HepG2 (cell line): ENCODE measurements around the gene ATRN. TPM values are rescaled to one million over a fixed set of nuclear protein-coding genes. Genes with fewer than 3 reads are reported as not detected.
A peak's percentile ranks its signal among the peaks of the same experiment; 100 is the strongest.

Experiments
- CBX1 ChIP-seq: IDR thresholded peaks from one replicate; pipeline ENCODE4 v1.6.1; 2016; ENCODE audit warnings: antibody characterized with exemption, low read depth
- DPF2 ChIP-seq: sonication (generic); formaldehyde crosslinking; IDR thresholded peaks from 2 replicates; pipeline ENCODE4 v1.4.0; 2020; ENCODE audit warnings: mild to moderate bottlenecking, low read depth, missing genetic modification reagents, borderline replicate concordance
- HMG20B ChIP-seq: conservative IDR thresholded peaks from 2 replicates; pipeline ENCODE4 v1.6.1; 2016; ENCODE audit warnings: missing genetic modification reagents, missing compliant biosample characterization
- KLF9 ChIP-seq: IDR thresholded peaks from 2 replicates; pipeline ENCODE4 v1.6.1; 2016; ENCODE audit warnings: low read depth
- NAIF1 ChIP-seq: sonication (generic); formaldehyde crosslinking; IDR thresholded peaks from 2 replicates; pipeline ENCODE4 v1.5.0; 2020; ENCODE audit warnings: mild to moderate bottlenecking, missing genetic modification reagents, borderline replicate concordance
- ONECUT2 ChIP-seq: sonication (generic); formaldehyde crosslinking; IDR thresholded peaks from 2 replicates; pipeline ENCODE4 v1.4.0; 2020; ENCODE audit warnings: missing genetic modification reagents
- PAWR ChIP-seq: sonication (generic); formaldehyde crosslinking; IDR thresholded peaks from 2 replicates; pipeline ENCODE4 v1.4.0; 2020; ENCODE audit warnings: missing genetic modification reagents, mild to moderate bottlenecking, borderline replicate concordance
- POGK ChIP-seq: sonication (generic); formaldehyde crosslinking; conservative IDR thresholded peaks from 2 replicates; pipeline ENCODE4 v1.8.0; 2022; ENCODE audit warnings: mild to moderate bottlenecking, moderate library complexity, missing genetic modification reagents
- RELA ChIP-seq: sonication (generic); formaldehyde crosslinking; IDR thresholded peaks from 2 replicates; pipeline ENCODE4 v1.4.0; 2020; ENCODE audit warnings: missing genetic modification reagents
- SOX13 ChIP-seq, 3 experiments: fragments of 450-650 bp in 1 of 3; sonication (generic) in 1 of 3; formaldehyde crosslinking in 1 of 3; IDR thresholded peaks in 2 of 3; conservative IDR thresholded peaks in 1 of 3; 2 replicates each; pipeline versions ENCODE4 v1.5.0 to v1.6.1; 2016 to 2020; ENCODE audit warnings: antibody characterized with exemption in 1 of 3, mild to moderate bottlenecking in 1 of 3, missing compliant biosample characterization in 1 of 3, missing genetic modification reagents in 1 of 3, moderate library complexity in 1 of 3
- ZBTB8A ChIP-seq: sonication (generic); formaldehyde crosslinking; IDR thresholded peaks from 2 replicates; pipeline ENCODE4 v1.4.0; 2020; ENCODE audit warnings: mild to moderate bottlenecking, low read depth, missing genetic modification reagents, borderline replicate concordance
- ZNF33B ChIP-seq: sonication (generic); formaldehyde crosslinking; IDR thresholded peaks from 2 replicates; pipeline ENCODE4 v1.5.1; 2020; ENCODE audit warnings: mild to moderate bottlenecking, missing genetic modification reagents
- ZNF367 ChIP-seq: sonication (generic); formaldehyde crosslinking; IDR thresholded peaks from 2 replicates; pipeline ENCODE4 v1.4.0; 2020; ENCODE audit warnings: missing genetic modification reagents, borderline replicate concordance
- ZNF441 ChIP-seq: sonication (generic); formaldehyde crosslinking; IDR thresholded peaks from 2 replicates; pipeline ENCODE4 v1.7.0; 2021; ENCODE audit warnings: missing genetic modification reagents, borderline replicate concordance
- ZNF567 ChIP-seq: sonication (generic); formaldehyde crosslinking; IDR thresholded peaks from 2 replicates; pipeline ENCODE4 v1.8.1; 2023; ENCODE audit warnings: mild to moderate bottlenecking, missing genetic modification reagents, borderline replicate concordance
- polyA plus RNA-seq, 8 experiments: library from polyadenylated mRNA; depleted of rRNA in 3 of 8; stranded (reverse) in 7 of 8; unstranded in 1 of 8; fragments of >200 nt; fragmentation: Illumina TruSeq in 4 of 8; extraction: Trizol in 4 of 8; gene quantifications; 2 replicates each; pipeline versions ENCODE4 v1.2.1 to v1.2.3, GENCODE V29; 2011 to 2016; ENCODE audit warnings: low read depth in 4 of 8, missing spikeins in 1 of 8, mixed read lengths in 1 of 8; ENCODE audit not compliant: insufficient read depth in 1 of 8
- total RNA-seq, 5 experiments: library from RNA; depleted of rRNA; stranded (reverse); fragments of >200 nt; fragmentation: Illumina TruSeq; extraction: Trizol; gene quantifications; 2 replicates each; pipeline ENCODE4 v1.2.3, GENCODE V29; 2016; ENCODE audit warnings: low read depth in 1 of 5
- TF ChIP-seq, protein P1 (sequence below): sonication (generic); formaldehyde crosslinking; IDR thresholded peaks from 2 replicates; pipeline ENCODE4 v1.4.0; 2020; ENCODE audit warnings: missing genetic modification reagents, mild to moderate bottlenecking, borderline replicate concordance
- TF ChIP-seq, protein P2 (sequence below): sonication (generic); formaldehyde crosslinking; IDR thresholded peaks from 2 replicates; pipeline ENCODE4 v1.4.0; 2020; ENCODE audit warnings: missing genetic modification reagents; ENCODE audit errors: not compliant biosample characterization
- TF ChIP-seq, protein P3 (sequence below): sonication (generic); formaldehyde crosslinking; IDR thresholded peaks from 2 replicates; pipeline ENCODE4 v1.4.0; 2020; ENCODE audit warnings: missing genetic modification reagents, borderline replicate concordance

ATRN gene
- total and polyA plus RNA-seq, 2 of the 13 experiments (the other 11 are each of a cell fraction or from before 2014, with no cell fraction given): 44.2 to 81.1 TPM

- peak; percentile 21 for TF ChIP-seq ZNF33B
- no peak; the same call in none of the 2 replicates for TF ChIP-seq ZNF567
- TF ChIP-seq SOX13 (IDR thresholded peaks at IDR 0.05): peak; percentile 50; the same call in 1 of the 2 replicates
- peak in 1 of 2 experiments; percentile 58; a peak in 2 of 4 replicates for TF ChIP-seq SOX13 (CRISPR knock-in tag; conservative IDR thresholded peaks at IDR 0.05 in 1 of 2, IDR thresholded peaks at IDR 0.05 in 1 of 2)
- TF ChIP-seq PAWR (CRISPR knock-in tag): no peak
- TF ChIP-seq ZNF441 (CRISPR knock-in tag): peak; percentile 77
- TF ChIP-seq POGK (CRISPR knock-in tag): peak; percentile 99
- no peak; the same call in 1 of the 2 replicates for TF ChIP-seq ZNF367
- TF ChIP-seq ONECUT2 (CRISPR knock-in tag): no peak
- peak; percentile 35; the same call in 1 of the 2 replicates for TF ChIP-seq ZBTB8A (CRISPR knock-in tag)
- TF ChIP-seq, protein P1, sequence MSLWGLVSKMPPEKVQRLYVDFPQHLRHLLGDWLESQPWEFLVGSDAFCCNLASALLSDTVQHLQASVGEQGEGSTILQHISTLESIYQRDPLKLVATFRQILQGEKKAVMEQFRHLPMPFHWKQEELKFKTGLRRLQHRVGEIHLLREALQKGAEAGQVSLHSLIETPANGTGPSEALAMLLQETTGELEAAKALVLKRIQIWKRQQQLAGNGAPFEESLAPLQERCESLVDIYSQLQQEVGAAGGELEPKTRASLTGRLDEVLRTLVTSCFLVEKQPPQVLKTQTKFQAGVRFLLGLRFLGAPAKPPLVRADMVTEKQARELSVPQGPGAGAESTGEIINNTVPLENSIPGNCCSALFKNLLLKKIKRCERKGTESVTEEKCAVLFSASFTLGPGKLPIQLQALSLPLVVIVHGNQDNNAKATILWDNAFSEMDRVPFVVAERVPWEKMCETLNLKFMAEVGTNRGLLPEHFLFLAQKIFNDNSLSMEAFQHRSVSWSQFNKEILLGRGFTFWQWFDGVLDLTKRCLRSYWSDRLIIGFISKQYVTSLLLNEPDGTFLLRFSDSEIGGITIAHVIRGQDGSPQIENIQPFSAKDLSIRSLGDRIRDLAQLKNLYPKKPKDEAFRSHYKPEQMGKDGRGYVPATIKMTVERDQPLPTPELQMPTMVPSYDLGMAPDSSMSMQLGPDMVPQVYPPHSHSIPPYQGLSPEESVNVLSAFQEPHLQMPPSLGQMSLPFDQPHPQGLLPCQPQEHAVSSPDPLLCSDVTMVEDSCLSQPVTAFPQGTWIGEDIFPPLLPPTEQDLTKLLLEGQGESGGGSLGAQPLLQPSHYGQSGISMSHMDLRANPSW: peak; percentile 97; the same call in 1 of the 2 replicates
- TF ChIP-seq, protein P2, sequence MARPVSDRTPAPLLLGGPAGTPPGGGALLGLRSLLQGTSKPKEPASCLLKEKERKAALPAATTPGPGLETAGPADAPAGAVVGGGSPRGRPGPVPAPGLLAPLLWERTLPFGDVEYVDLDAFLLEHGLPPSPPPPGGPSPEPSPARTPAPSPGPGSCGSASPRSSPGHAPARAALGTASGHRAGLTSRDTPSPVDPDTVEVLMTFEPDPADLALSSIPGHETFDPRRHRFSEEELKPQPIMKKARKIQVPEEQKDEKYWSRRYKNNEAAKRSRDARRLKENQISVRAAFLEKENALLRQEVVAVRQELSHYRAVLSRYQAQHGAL (CRISPR knock-in tag): no peak
- no peak for TF ChIP-seq CBX1
- no peak; the same call in 1 of the 2 replicates for TF ChIP-seq HMG20B (CRISPR knock-in tag)
- TF ChIP-seq DPF2 (CRISPR knock-in tag): peak; percentile 62; the same call in 1 of the 2 replicates
- TF ChIP-seq NAIF1 (CRISPR knock-in tag): 0 out of 2 replicates have a peak, but pooled peaks have one; percentile 59
- no peak for TF ChIP-seq KLF9 (CRISPR knock-in tag)
- TF ChIP-seq RELA (CRISPR knock-in tag): peak; percentile 95
- TF ChIP-seq, protein P3, sequence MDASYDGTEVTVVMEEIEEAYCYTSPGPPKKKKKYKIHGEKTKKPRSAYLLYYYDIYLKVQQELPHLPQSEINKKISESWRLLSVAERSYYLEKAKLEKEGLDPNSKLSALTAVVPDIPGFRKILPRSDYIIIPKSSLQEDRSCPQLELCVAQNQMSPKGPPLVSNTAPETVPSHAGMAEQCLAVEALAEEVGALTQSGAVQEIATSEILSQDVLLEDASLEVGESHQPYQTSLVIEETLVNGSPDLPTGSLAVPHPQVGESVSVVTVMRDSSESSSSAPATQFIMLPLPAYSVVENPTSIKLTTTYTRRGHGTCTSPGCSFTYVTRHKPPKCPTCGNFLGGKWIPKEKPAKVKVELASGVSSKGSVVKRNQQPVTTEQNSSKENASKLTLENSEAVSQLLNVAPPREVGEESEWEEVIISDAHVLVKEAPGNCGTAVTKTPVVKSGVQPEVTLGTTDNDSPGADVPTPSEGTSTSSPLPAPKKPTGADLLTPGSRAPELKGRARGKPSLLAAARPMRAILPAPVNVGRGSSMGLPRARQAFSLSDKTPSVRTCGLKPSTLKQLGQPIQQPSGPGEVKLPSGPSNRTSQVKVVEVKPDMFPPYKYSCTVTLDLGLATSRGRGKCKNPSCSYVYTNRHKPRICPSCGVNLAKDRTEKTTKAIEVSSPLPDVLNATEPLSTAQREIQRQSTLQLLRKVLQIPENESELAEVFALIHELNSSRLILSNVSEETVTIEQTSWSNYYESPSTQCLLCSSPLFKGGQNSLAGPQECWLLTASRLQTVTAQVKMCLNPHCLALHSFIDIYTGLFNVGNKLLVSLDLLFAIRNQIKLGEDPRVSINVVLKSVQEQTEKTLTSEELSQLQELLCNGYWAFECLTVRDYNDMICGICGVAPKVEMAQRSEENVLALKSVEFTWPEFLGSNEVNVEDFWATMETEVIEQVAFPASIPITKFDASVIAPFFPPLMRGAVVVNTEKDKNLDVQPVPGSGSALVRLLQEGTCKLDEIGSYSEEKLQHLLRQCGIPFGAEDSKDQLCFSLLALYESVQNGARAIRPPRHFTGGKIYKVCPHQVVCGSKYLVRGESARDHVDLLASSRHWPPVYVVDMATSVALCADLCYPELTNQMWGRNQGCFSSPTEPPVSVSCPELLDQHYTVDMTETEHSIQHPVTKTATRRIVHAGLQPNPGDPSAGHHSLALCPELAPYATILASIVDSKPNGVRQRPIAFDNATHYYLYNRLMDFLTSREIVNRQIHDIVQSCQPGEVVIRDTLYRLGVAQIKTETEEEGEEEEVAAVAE: peak; percentile 81
Measured at GRCh38 chr20:3470627-3471396, at the start of gene ATRN (continued).
